ENCODE data around the gene TK1. TPM values are rescaled to one million over a fixed set of nuclear protein-coding genes. Genes with fewer than 3 reads are reported as not detected.
A peak's percentile ranks its signal among the peaks of the same experiment; 100 is the strongest.

TK1 gene
- polyA plus RNA-seq, 2 of the 4 experiments (the other 2 are of a cell fraction) = 90.9 to 355 TPM

- H3K27ac ChIP-seq = no peak overlapping the region
- 0 out of 6 replicates have a peak, but pooled peaks of 1 of the 2 experiments have one; percentile 3 for ATAC-seq
- 89% methylated on average over 28 of the region's 28 CpGs for WGBS (ENCODE audit: missing lambda C conversion rate)
Observed at GRCh38 chr17:78174870-78175642, 11.8 kb downstream of the TK1 start.

GRCh38 chr17:78174346-78174869 lies 12.4 kb downstream of the TK1 start:
- Histone ChIP-seq H3K9me3 (no peaks in the 10 kb centered on the region), H3K4me2 (no peak overlapping the region), H3K27ac (peak overlapping the region in 1 of 2 experiments; percentile 19; a peak in 2 of 6 replicates), H3K4me3 (no peak overlapping the region), H3K4me1 (peaks cover 34% of the 10 kb centered on the region)
- peak in 1 of 2 experiments; percentile 14; a peak in 2 of 6 replicates for ATAC-seq
- ChIA-PET CTCF (interaction anchor here (0.6 to 13.2 kb wide), 17 partner anchors 11 to 1318 kb away, joined by 3 to 295 read pairs (median 6); partner anchors contain the start of genes AFMID, C17orf99 and TK1), POLR2A (interaction anchor here (0.5 to 2.6 kb wide), 3 partner anchors 34 to 83 kb away, joined by 3 to 7 read pairs (median 4); no protein-coding TSS in a partner anchor)
- no peak for FAIRE-seq
- DNase-seq (ENCODE audit: low read depth in 1 of 2, low spot score in 1 of 2) = peak in 1 of 2 experiments; percentile 56
- WGBS (ENCODE audit: missing lambda C conversion rate) = 76% methylated on average over 15 of the region's 15 CpGs
- no peak for TF ChIP-seq RAD21 (conservative IDR thresholded peaks at IDR 0.05 in 1 of 2, IDR thresholded peaks at IDR 0.05 in 1 of 2)
- TF ChIP-seq MAX (IDR thresholded peaks at IDR 0.05) = no peak
- TF ChIP-seq, protein P1, sequence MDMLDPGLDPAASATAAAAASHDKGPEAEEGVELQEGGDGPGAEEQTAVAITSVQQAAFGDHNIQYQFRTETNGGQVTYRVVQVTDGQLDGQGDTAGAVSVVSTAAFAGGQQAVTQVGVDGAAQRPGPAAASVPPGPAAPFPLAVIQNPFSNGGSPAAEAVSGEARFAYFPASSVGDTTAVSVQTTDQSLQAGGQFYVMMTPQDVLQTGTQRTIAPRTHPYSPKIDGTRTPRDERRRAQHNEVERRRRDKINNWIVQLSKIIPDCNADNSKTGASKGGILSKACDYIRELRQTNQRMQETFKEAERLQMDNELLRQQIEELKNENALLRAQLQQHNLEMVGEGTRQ (IDR thresholded peaks at IDR 0.05) = no peak
- no peak for TF ChIP-seq EP300 (IDR thresholded peaks at IDR 0.05)
- TF ChIP-seq RARB (CRISPR knock-in tag; IDR thresholded peaks at IDR 0.05) = no peak
- TF ChIP-seq SREBF2 (IDR thresholded peaks at IDR 0.05) = no peak
- TF ChIP-seq ZC3H11A (IDR thresholded peaks at IDR 0.05) = no peak

More at GRCh38 chr17:78174870-78175642, 11.8 kb downstream of the TK1 start:
- CTCF ChIA-PET = interaction anchor here (0.5 to 13.2 kb wide), 24 partner anchors 9 to 1380 kb away, joined by 3 to 295 read pairs (median 6); partner anchors contain the start of genes AFMID, C17orf99 and TK1
- TF ChIP-seq NPAS2 (CRISPR knock-in tag; IDR thresholded peaks at IDR 0.05; ENCODE audit: borderline replicate concordance) (no peak), RNF2 (IDR thresholded peaks at IDR 0.05; ENCODE audit: borderline replicate concordance, low read depth) (no peak), ATOH8 (CRISPR knock-in tag; IDR thresholded peaks at IDR 0.05; ENCODE audit: low read depth) (no peak)
- TF ChIP-seq, protein P2, sequence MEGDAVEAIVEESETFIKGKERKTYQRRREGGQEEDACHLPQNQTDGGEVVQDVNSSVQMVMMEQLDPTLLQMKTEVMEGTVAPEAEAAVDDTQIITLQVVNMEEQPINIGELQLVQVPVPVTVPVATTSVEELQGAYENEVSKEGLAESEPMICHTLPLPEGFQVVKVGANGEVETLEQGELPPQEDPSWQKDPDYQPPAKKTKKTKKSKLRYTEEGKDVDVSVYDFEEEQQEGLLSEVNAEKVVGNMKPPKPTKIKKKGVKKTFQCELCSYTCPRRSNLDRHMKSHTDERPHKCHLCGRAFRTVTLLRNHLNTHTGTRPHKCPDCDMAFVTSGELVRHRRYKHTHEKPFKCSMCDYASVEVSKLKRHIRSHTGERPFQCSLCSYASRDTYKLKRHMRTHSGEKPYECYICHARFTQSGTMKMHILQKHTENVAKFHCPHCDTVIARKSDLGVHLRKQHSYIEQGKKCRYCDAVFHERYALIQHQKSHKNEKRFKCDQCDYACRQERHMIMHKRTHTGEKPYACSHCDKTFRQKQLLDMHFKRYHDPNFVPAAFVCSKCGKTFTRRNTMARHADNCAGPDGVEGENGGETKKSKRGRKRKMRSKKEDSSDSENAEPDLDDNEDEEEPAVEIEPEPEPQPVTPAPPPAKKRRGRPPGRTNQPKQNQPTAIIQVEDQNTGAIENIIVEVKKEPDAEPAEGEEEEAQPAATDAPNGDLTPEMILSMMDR (IDR thresholded peaks at IDR 0.05) = peak; percentile 10; the same call in 1 of the 3 replicates
- Histone ChIP-seq H3K4me2 (no peak overlapping the region), H3K4me1 (peaks cover 33% of the 10 kb centered on the region), H3K4me3 (no peak overlapping the region), H3K9me3 (no peaks in the 10 kb centered on the region)
- no peak for FAIRE-seq
- POLR2A ChIA-PET = interaction anchor here (0.5 to 2.6 kb wide), 3 partner anchors 35 to 84 kb away, joined by 3 to 7 read pairs (median 4); no protein-coding TSS in a partner anchor
- no peak for DNase-seq (ENCODE audit: low read depth in 1 of 2, low spot score in 1 of 2)

DNA sequence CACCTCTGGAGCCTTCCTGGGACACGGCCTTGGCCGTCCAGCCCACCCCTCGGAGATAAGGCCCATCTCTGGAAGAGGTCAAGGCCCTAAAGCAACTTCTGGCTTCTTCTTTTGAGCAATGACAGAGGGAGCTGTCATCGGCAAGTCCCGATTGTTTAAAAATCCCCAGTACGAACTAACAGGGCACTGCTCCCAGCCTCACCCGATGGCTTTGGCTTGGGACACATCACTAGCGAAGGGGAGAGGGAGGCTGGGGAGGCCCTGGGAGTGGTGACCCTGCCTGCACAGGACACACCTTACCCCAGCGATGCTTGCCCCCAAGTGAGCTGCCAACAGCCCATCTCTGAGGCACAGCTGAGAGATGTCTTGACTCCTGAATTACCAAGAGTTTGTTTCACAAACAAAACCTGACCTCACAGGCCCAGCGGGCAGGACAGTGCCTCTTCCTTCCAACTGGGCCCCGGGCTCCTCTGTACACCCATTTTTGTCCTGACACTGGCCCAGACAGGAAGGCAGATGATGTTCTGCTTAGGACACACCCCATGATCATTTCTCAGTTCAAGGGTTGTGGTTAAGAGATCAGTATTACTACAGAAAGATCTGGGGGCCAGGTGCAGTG lies 13.6 kb downstream of the TK1 start:
- DNase-seq (ENCODE audit: low read depth in 1 of 2, low spot score in 1 of 2) (no peak), FAIRE-seq (no peak), ATAC-seq (no peak)
- no peak overlapping the region for H3K4me2 ChIP-seq
- 74% methylated on average over 8 of the region's 11 CpGs for WGBS (ENCODE audit: missing lambda C conversion rate)
- peaks cover 32% of the 10 kb centered on the region for H3K4me1 ChIP-seq
- no peak overlapping the region for H3K4me3 ChIP-seq
- no peak overlapping the region for H3K27ac ChIP-seq
- CTCF ChIA-PET = interaction anchor here (0.6 to 13.2 kb wide), 9 partner anchors 11 to 154 kb away, joined by 3 to 295 read pairs (median 5); partner anchors contain the start of genes AFMID, C17orf99 and TK1
- POLR2A ChIA-PET = no interaction called here
- H3K9me3 ChIP-seq = no peaks in the 10 kb centered on the region
- no peak for TF ChIP-seq EHF (CRISPR knock-in tag; IDR thresholded peaks at IDR 0.05)
- 0 out of 2 replicates have a peak, but pooled peaks have one; percentile 36 for TF ChIP-seq PBX3 (IDR thresholded peaks at IDR 0.05)
